GM23338 (cell line): ENCODE measurements around the gene NUP50. TPM values are rescaled to one million over a fixed set of nuclear protein-coding genes. Genes with fewer than 3 reads are reported as not detected.

Experiments used
- ATAC-seq: fragments of 200-7000 bp; cut with Tn5 transposase; 3 replicates; pipeline ENCODE4 v1.9.1; 2020
- DNase-seq: peaks from one replicate; pipeline ENCODE4 v3.0.0-alpha.2; 2015; ENCODE audit warnings: low spot score
- H2AFZ ChIP-seq: fragments of 200-600 bp; sonication (generic); 2 replicates; pipeline ENCODE4 v1.8.0; 2016; ENCODE audit warnings: antibody characterized with exemption, mild to moderate bottlenecking, moderate library complexity
- H3F3A ChIP-seq: fragments of 200-600 bp; sonication (generic); replicated peaks from 2 replicates; pipeline ENCODE4 v1.8.0; 2017; ENCODE audit warnings: antibody characterized with exemption, mixed run types, low read depth
- H3K27ac ChIP-seq: fragments of 200-600 bp; sonication (generic); 2 replicates; pipeline ENCODE4 v1.6.1; 2016; ENCODE audit warnings: low read depth
- H3K27me3 ChIP-seq: fragments of 200-600 bp; sonication (generic); 2 replicates; pipeline ENCODE4 v1.8.0; 2016; ENCODE audit warnings: mild to moderate bottlenecking, mixed run types, moderate library complexity; ENCODE audit not compliant: insufficient read depth
- H3K36me3 ChIP-seq: fragments of 200-600 bp; sonication (generic); 2 replicates; pipeline ENCODE4 v1.8.0; 2016; ENCODE audit warnings: mild to moderate bottlenecking; ENCODE audit not compliant: insufficient read depth
- H3K4me1 ChIP-seq: fragments of 200-600 bp; sonication (generic); 2 replicates; pipeline ENCODE4 v1.8.0; 2016; ENCODE audit warnings: mild to moderate bottlenecking, moderate library complexity; ENCODE audit not compliant: insufficient read depth
- H3K4me2 ChIP-seq: fragments of 200-600 bp; sonication (generic); 2 replicates; pipeline ENCODE4 v1.7.1; 2017; ENCODE audit warnings: mixed run types
- H3K4me3 ChIP-seq: fragments of 200-600 bp; sonication (generic); 2 replicates; pipeline ENCODE4 v1.6.1; 2016; ENCODE audit warnings: mixed run types
- H3K79me2 ChIP-seq: fragments of 200-600 bp; sonication (generic); replicated peaks from 2 replicates; pipeline ENCODE4 v1.8.0; 2017; ENCODE audit warnings: mild to moderate bottlenecking; ENCODE audit not compliant: insufficient read depth
- H3K9me2 ChIP-seq: fragments of 200-600 bp; sonication (generic); 2 replicates; pipeline ENCODE4 v1.8.0; 2017; ENCODE audit not compliant: insufficient read depth
- H4K20me1 ChIP-seq: fragments of 200-600 bp; sonication (generic); replicated peaks from 2 replicates; pipeline ENCODE4 v1.8.0; 2017; ENCODE audit warnings: mild to moderate bottlenecking; ENCODE audit not compliant: insufficient read depth
- H3K27ac Mint-ChIP-seq: 2 replicates; pipeline ENCODE4 v1.8.0; 2020; ENCODE audit warnings: inconsistent platforms, mild to moderate bottlenecking, moderate library complexity, mixed read lengths
- H3K27me3 Mint-ChIP-seq: 3 replicates; pipeline ENCODE4 v1.8.0; 2022; ENCODE audit warnings: low read depth, mild to moderate bottlenecking, moderate library complexity, mixed read lengths, inconsistent platforms; ENCODE audit not compliant: insufficient read depth, poor library complexity
- H3K36me3 Mint-ChIP-seq: 3 replicates; pipeline ENCODE4 v1.8.0; 2021; ENCODE audit warnings: low read depth, mild to moderate bottlenecking, inconsistent platforms, moderate library complexity, mixed read lengths
- H3K4me1 Mint-ChIP-seq: 3 replicates; pipeline ENCODE4 v1.8.0; 2020; ENCODE audit warnings: mild to moderate bottlenecking, inconsistent platforms, mixed read lengths
- H3K4me3 Mint-ChIP-seq: 3 replicates; pipeline ENCODE4 v1.8.0; 2021; ENCODE audit warnings: moderate library complexity, mild to moderate bottlenecking, inconsistent platforms, mixed read lengths
- H3K9me3 Mint-ChIP-seq: 3 replicates; pipeline ENCODE4 v1.8.0; 2020; ENCODE audit warnings: moderate library complexity, mild to moderate bottlenecking, inconsistent platforms, mixed read lengths
- CREB1 ChIP-seq: fragments of 250-450 bp; sonication (Bioruptor Pico); IDR thresholded peaks from 2 replicates; pipeline ENCODE4 v1.5.0; 2020; ENCODE audit warnings: low read depth, mild to moderate bottlenecking, moderate library complexity
- EZH2 ChIP-seq: fragments of 200-600 bp; sonication (generic); IDR thresholded peaks from one replicate; pipeline ENCODE4 v1.8.0; 2017; ENCODE audit warnings: antibody characterized with exemption, mild to moderate bottlenecking, low read depth; ENCODE audit not compliant: unreplicated experiment
- STAT1 ChIP-seq: IDR thresholded peaks from one replicate; pipeline ENCODE4 v1.6.1; 2016; ENCODE audit warnings: antibody characterized with exemption; ENCODE audit not compliant: unreplicated experiment
- ZNF331 ChIP-seq: fragments of 250-450 bp; sonication (Bioruptor Pico); IDR thresholded peaks from 2 replicates; pipeline ENCODE4 v1.5.0; 2020; ENCODE audit warnings: low read depth, mild to moderate bottlenecking, moderate library complexity
- polyA plus RNA-seq: library from polyadenylated mRNA; unstranded; fragments of >200 nt; fragmentation: Nextera tagmentation; extraction: Ambion mirVana; gene quantifications from 2 replicates; pipeline ENCODE4 v1.2.1, GENCODE V29; 2016
- total RNA-seq: library from RNA; depleted of rRNA; stranded (reverse); fragments of >200 nt; shearing (Covaris generic); gene quantifications from 2 replicates; pipeline ENCODE4 v1.2.3, GENCODE V29; 2014
- TF ChIP-seq, protein P1 (sequence below): IDR thresholded peaks from 2 replicates; pipeline ENCODE4 v1.6.1; 2016; ENCODE audit warnings: antibody characterized with exemption

Gene NUP50
- total and polyA plus RNA-seq, 2 experiments from 2014 or later: 45.9 to 96.6 TPM

DNA sequence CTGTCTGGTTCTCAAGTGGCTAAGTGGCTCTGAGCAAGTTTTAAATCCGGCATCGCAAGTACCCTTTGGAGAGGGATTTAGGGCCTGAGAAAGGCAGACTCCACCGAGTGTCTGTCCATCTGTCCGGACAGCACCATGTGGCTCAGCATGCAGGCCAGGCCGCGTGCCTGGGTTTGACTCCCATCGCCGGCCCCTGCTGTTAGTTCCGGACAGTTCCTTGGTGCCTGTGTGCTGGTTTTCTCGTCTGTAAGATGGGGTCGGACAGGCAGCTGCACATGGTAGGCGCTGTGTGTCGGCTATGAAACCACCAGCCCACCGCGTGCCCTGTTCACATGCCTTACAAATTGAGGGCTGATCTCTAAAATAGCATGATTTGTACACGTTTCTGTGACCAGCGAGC, 31.0 kb downstream of the NUP50 start:
- no peak for DNase-seq
- H2AFZ ChIP-seq: no peak overlapping the region
- H3K9me2 ChIP-seq: no peaks in the 10 kb centered on the region
- Mint-ChIP-seq H3K27ac (no peak overlapping the region), H3K4me3 (no peak overlapping the region), H3K36me3 (peaks cover 10% of the 10 kb centered on the region; the same call in 1 of the 3 replicates), H3K9me3 (no peaks in the 10 kb centered on the region), H3K4me1 (peaks cover 37% of the 10 kb centered on the region), H3K27me3 (peaks cover 12% of the 10 kb centered on the region)
- no peak overlapping the region for H3K4me3 ChIP-seq
- no peak overlapping the region for H3K27ac ChIP-seq
- no peaks in the 10 kb centered on the region for H3K27me3 ChIP-seq
- 0 out of 2 replicates have a peak, but pooled peaks cover 3% of the 10 kb centered on the region for H3K36me3 ChIP-seq
- no peaks in the 10 kb centered on the region for H4K20me1 ChIP-seq
- no peak overlapping the region for H3K4me2 ChIP-seq
- TF ChIP-seq STAT1: no peak
- no peak for TF ChIP-seq CREB1
- H3K4me1 ChIP-seq: peaks cover 8% of the 10 kb centered on the region; the same call in 1 of the 2 replicates
- ATAC-seq: no peak
- 0 out of 2 replicates have a peak, but pooled peaks cover 3% of the 10 kb centered on the region for H3F3A ChIP-seq
- H3K79me2 ChIP-seq: no peaks in the 10 kb centered on the region

DNA sequence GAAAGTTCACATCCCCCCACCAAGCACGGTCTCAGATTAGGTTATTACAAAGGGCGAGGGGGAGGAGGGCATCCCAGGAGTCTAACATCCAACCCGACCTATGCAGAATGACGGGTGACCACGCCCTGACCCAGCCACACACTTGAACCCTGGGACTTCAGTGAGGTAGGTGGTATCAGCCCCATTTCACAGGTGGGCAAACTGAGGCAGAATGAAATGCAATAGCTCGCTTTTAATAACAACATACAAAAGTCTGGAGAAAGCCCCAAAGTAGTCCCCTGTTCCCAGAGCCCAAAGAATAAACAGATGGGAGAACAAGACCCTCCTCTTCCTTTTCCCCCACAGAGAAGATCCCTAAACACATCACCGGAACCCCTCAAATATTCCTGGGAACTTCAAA, 31.9 kb downstream of the NUP50 start:
- H4K20me1 ChIP-seq: no peaks in the 10 kb centered on the region
- ATAC-seq (no peak), DNase-seq (no peak)
- H3K27ac ChIP-seq: no peak overlapping the region
- H3K4me3 ChIP-seq: no peak overlapping the region
- Mint-ChIP-seq H3K27me3 (peaks cover 12% of the 10 kb centered on the region), H3K4me3 (no peak overlapping the region), H3K27ac (no peak overlapping the region), H3K4me1 (peaks cover 41% of the 10 kb centered on the region), H3K9me3 (no peaks in the 10 kb centered on the region; the same call in 2 of the 3 replicates), H3K36me3 (peaks cover 14% of the 10 kb centered on the region; the same call in 2 of the 3 replicates)
- no peak overlapping the region for H3K4me2 ChIP-seq
- peaks cover 3% of the 10 kb centered on the region; the same call in 1 of the 2 replicates for H3K36me3 ChIP-seq
- 0 out of 2 replicates have a peak, but pooled peaks cover under 1% of the 10 kb centered on the region for H3F3A ChIP-seq
- H3K9me2 ChIP-seq: no peaks in the 10 kb centered on the region
- H3K27me3 ChIP-seq: no peaks in the 10 kb centered on the region
- no peak overlapping the region for H2AFZ ChIP-seq
- no peaks in the 10 kb centered on the region for H3K79me2 ChIP-seq
- H3K4me1 ChIP-seq: peaks cover 8% of the 10 kb centered on the region; the same call in 1 of the 2 replicates
- no peak for TF ChIP-seq STAT1
- TF ChIP-seq, protein P1, sequence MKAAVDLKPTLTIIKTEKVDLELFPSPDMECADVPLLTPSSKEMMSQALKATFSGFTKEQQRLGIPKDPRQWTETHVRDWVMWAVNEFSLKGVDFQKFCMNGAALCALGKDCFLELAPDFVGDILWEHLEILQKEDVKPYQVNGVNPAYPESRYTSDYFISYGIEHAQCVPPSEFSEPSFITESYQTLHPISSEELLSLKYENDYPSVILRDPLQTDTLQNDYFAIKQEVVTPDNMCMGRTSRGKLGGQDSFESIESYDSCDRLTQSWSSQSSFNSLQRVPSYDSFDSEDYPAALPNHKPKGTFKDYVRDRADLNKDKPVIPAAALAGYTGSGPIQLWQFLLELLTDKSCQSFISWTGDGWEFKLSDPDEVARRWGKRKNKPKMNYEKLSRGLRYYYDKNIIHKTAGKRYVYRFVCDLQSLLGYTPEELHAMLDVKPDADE: no peak

DNA sequence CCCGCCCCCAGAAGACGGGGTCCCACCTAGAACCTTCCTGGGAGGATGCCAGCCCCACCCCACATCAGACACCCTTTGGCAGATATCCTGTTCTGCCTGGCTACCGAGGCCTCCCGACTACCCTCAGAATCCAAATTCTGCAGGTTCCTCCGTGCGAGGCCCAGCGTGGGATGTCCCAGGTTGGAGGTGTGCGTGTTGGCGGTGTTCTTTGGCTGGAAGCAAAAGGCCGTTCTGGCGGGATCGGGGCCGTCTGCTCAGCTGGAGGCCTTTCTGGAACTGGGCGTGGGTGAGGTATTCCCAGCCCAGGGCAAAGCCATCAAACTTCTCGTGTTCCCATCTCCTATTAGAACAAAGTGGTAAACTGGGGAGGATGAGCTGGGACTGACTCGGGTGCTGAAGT, 32.6 kb downstream of the NUP50 start:
- Mint-ChIP-seq H3K27me3 (peaks cover 9% of the 10 kb centered on the region), H3K4me3 (no peak overlapping the region), H3K27ac (no peak overlapping the region), H3K4me1 (peaks cover 41% of the 10 kb centered on the region), H3K9me3 (no peaks in the 10 kb centered on the region; the same call in 2 of the 3 replicates), H3K36me3 (peaks cover 16% of the 10 kb centered on the region; the same call in 2 of the 3 replicates)
- Histone ChIP-seq H3K27me3 (no peaks in the 10 kb centered on the region), H4K20me1 (no peaks in the 10 kb centered on the region), H3K4me1 (peaks cover 5% of the 10 kb centered on the region; the same call in 1 of the 2 replicates), H3K27ac (no peak overlapping the region), H3K4me2 (no peak overlapping the region), H3K79me2 (no peaks in the 10 kb centered on the region), H3K4me3 (no peak overlapping the region), H3K36me3 (peaks cover 3% of the 10 kb centered on the region; the same call in 1 of the 2 replicates), H3K9me2 (no peaks in the 10 kb centered on the region), H2AFZ (no peak overlapping the region), H3F3A (no peaks in the 10 kb centered on the region)
- TF ChIP-seq ZNF331 (CRISPR knock-in tag) (no peak), EZH2 (no peak)
- TF ChIP-seq, protein P1: no peak
- ATAC-seq (no peak), DNase-seq (no peak)
